SH-SY5Y (cell line): ENCODE data around the gene PRKCB.

ENCODE experiments used
- GATA2 ChIP-seq: IDR thresholded peaks from 2 replicates; pipeline ENCODE4 v1.6.1; 2011; ENCODE audit warnings: mild to moderate bottlenecking, low read depth, low read length
- GATA3 ChIP-seq: IDR thresholded peaks from 2 replicates; pipeline ENCODE4 v1.6.1; 2011; ENCODE audit warnings: low read depth, mild to moderate bottlenecking, low read length, moderate library complexity

GRCh38 chr16:23959072-23959751, 123.4 kb downstream of the PRKCB start:
- TF ChIP-seq GATA2 (no peak), GATA3 (no peak)
